SK-N-SH (cell line): ENCODE data around the gene RAB8B. TPM values are rescaled to one million over a fixed set of nuclear protein-coding genes. Genes with fewer than 3 reads are reported as not detected.

Experiments
- CTCF ChIA-PET: fragments of 300-600, 350-600 bp; formaldehyde crosslinking; extraction: SDS; loops from one replicate; lab custom pipeline; 2021; lab: Yijun Ruan, JAX
- POLR2A ChIA-PET: fragments of 350-600 bp; sonication (Branson Sonifier 250); formaldehyde crosslinking; extraction: SDS; loops from one replicate; lab custom pipeline; 2020; ENCODE audit warnings: antibody characterized with exemption, inconsistent platforms; lab: Yijun Ruan, JAX
- DNase-seq: peaks from one replicate; pipeline ENCODE4 v3.0.0; 2012
- H2AFZ ChIP-seq: fragments of 200-600 bp; sonication (generic); 2 replicates; pipeline ENCODE4 v1.8.1; 2016; ENCODE audit warnings: antibody characterized with exemption, mild to moderate bottlenecking, low read depth
- H3F3A ChIP-seq: fragments of 200-600 bp; sonication (generic); replicated peaks from 2 replicates; pipeline ENCODE3; 2016; ENCODE audit warnings: antibody characterized with exemption, mild to moderate bottlenecking; ENCODE audit not compliant: insufficient read depth
- H3K27ac ChIP-seq, 2 experiments: fragments of 200-500 bp in 1 of 2; fragments of 200-600 bp in 1 of 2; sonication (Bioruptor generic) in 1 of 2; sonication (generic), shearing (Covaris generic) in 1 of 2; 2 replicates each; pipeline versions ENCODE4 v1.5.1 to v1.6.1; 2014 to 2016; ENCODE audit warnings: low read depth in 2 of 2, inconsistent platforms in 1 of 2, low read length in 1 of 2, mild to moderate bottlenecking in 1 of 2, mixed read lengths in 1 of 2
- H3K27me3 ChIP-seq: fragments of 200-600 bp; sonication (generic), shearing (Covaris generic); 2 replicates; pipeline ENCODE4 v1.6.1; 2016; ENCODE audit warnings: mixed run types; ENCODE audit not compliant: insufficient read depth
- H3K36me3 ChIP-seq, 2 experiments: fragments of 200-500 bp in 1 of 2; fragments of 200-600 bp in 1 of 2; sonication (Bioruptor generic) in 1 of 2; sonication (generic) in 1 of 2; replicated peaks in 1 of 2; 2 replicates each; pipeline versions ENCODE3 to v1.5.1; 2014 to 2016; ENCODE audit warnings: low read length in 1 of 2, mild to moderate bottlenecking in 1 of 2; ENCODE audit not compliant: insufficient read depth in 2 of 2, control insufficient read depth in 1 of 2
- H3K4me1 ChIP-seq, 2 experiments: fragments of 200-500 bp in 1 of 2; fragments of 200-600 bp in 1 of 2; sonication (Bioruptor generic) in 1 of 2; sonication (generic), shearing (Covaris generic) in 1 of 2; 2 replicates each; pipeline versions ENCODE4 v1.5.1 to v1.6.1; 2014 to 2016; ENCODE audit warnings: low read depth in 1 of 2, low read length in 1 of 2, mixed run types in 1 of 2; ENCODE audit not compliant: insufficient read depth in 2 of 2, control insufficient read depth in 1 of 2
- H3K4me2 ChIP-seq: fragments of 200-600 bp; sonication (generic), shearing (Covaris generic); 2 replicates; pipeline ENCODE4 v1.6.1; 2017; ENCODE audit warnings: mixed run types
- H3K4me3 ChIP-seq, 2 experiments: fragments of 200-500 bp in 1 of 2; fragments of 200-600 bp in 1 of 2; sonication (Bioruptor generic) in 1 of 2; sonication (generic), shearing (Covaris generic) in 1 of 2; 2 replicates each; pipeline versions ENCODE4 v1.5.1 to v1.8.1; 2014 to 2016; ENCODE audit warnings: low read depth in 2 of 2, inconsistent platforms in 1 of 2, low read length in 1 of 2, mild to moderate bottlenecking in 1 of 2, mixed read lengths in 1 of 2, moderate library complexity in 1 of 2
- H3K79me2 ChIP-seq: fragments of 200-600 bp; sonication (generic); 2 replicates; pipeline ENCODE4 v1.8.1; 2017; ENCODE audit warnings: mild to moderate bottlenecking; ENCODE audit not compliant: insufficient read depth
- H3K9ac ChIP-seq: fragments of 200-600 bp; sonication (generic); 2 replicates; pipeline ENCODE4 v1.6.1; 2017; ENCODE audit warnings: mixed run types
- H3K9me2 ChIP-seq: fragments of 200-600 bp; sonication (generic); 2 replicates; pipeline ENCODE4 v1.6.1; 2017; ENCODE audit warnings: mixed run types
- H3K9me3 ChIP-seq: fragments of 200-600 bp; sonication (generic); 2 replicates; pipeline ENCODE4 v1.6.1; 2017; ENCODE audit warnings: mixed run types, mild to moderate bottlenecking, moderate library complexity
- H4K20me1 ChIP-seq: fragments of 200-600 bp; sonication (generic); 2 replicates; pipeline ENCODE4 v1.6.1; 2017; ENCODE audit warnings: mild to moderate bottlenecking, mixed run types; ENCODE audit not compliant: insufficient read depth
- CHD2 ChIP-seq: fragments of 150-350 bp; IDR thresholded peaks from 2 replicates; pipeline ENCODE4 v1.6.1; 2018; ENCODE audit warnings: low read length; ENCODE audit not compliant: partially characterized antibody
- ELF1 ChIP-seq: IDR thresholded peaks from 2 replicates; pipeline ENCODE4 v1.4.0; 2012
- EZH2phosphoT487 ChIP-seq: fragments of 200-600 bp; sonication (generic); IDR thresholded peaks from 2 replicates; pipeline ENCODE4 v1.6.1; 2017; ENCODE audit warnings: low read depth, mixed run types, mild to moderate bottlenecking, antibody characterized with exemption, moderate library complexity, borderline replicate concordance
- FOXJ3 ChIP-seq: sonication (generic); formaldehyde crosslinking; IDR thresholded peaks from 2 replicates; pipeline ENCODE4 v1.5.1; 2020; ENCODE audit warnings: mild to moderate bottlenecking, missing genetic modification reagents
- FOXM1 ChIP-seq: IDR thresholded peaks from 2 replicates; pipeline ENCODE4 v1.4.0; 2012; ENCODE audit warnings: low read depth, mild to moderate bottlenecking
- GABPA ChIP-seq: IDR thresholded peaks from 2 replicates; pipeline ENCODE4 v1.4.0; 2012; ENCODE audit warnings: low read depth, mild to moderate bottlenecking
- GATA2 ChIP-seq: sonication (generic); formaldehyde crosslinking; IDR thresholded peaks from 2 replicates; pipeline ENCODE4 v1.5.0; 2020; ENCODE audit warnings: mild to moderate bottlenecking, missing genetic modification reagents
- JUND ChIP-seq: IDR thresholded peaks from 2 replicates; pipeline ENCODE4 v1.4.0; 2012
- MEF2A ChIP-seq: IDR thresholded peaks from 2 replicates; pipeline ENCODE4 v1.4.0; 2012; ENCODE audit warnings: low read depth, borderline replicate concordance
- MXI1 ChIP-seq: IDR thresholded peaks from 2 replicates; pipeline ENCODE4 v1.6.1; 2012; ENCODE audit warnings: mild to moderate bottlenecking, low read depth, low read length, improper control_type of control experiment
- NFIC ChIP-seq: IDR thresholded peaks from 2 replicates; pipeline ENCODE4 v1.4.0; 2012; ENCODE audit warnings: borderline replicate concordance
- NRF1 ChIP-seq: IDR thresholded peaks from 2 replicates; pipeline ENCODE4 v1.6.1; 2012; ENCODE audit warnings: low read depth, mild to moderate bottlenecking, low read length
- POLR2AphosphoS5 ChIP-seq: IDR thresholded peaks from 2 replicates; pipeline ENCODE4 v1.6.1; 2012; ENCODE audit warnings: low read depth, low read length
- RAD21 ChIP-seq: IDR thresholded peaks from 2 replicates; pipeline ENCODE4 v1.6.1; 2012; ENCODE audit warnings: mild to moderate bottlenecking, low read length
- RCOR1 ChIP-seq: fragments of 150-350 bp; IDR thresholded peaks from 2 replicates; pipeline ENCODE4 v1.6.1; 2017; ENCODE audit warnings: antibody characterized with exemption, low read length
- RFX5 ChIP-seq: IDR thresholded peaks from 2 replicates; pipeline ENCODE4 v1.6.1; 2012; ENCODE audit warnings: mild to moderate bottlenecking, improper control_type of control experiment, low read length
- RXRA ChIP-seq: IDR thresholded peaks from 2 replicates; pipeline ENCODE4 v1.4.0; 2012; ENCODE audit warnings: low read depth, mild to moderate bottlenecking, borderline replicate concordance
- SIN3A ChIP-seq: IDR thresholded peaks from 2 replicates; pipeline ENCODE4 v1.6.1; 2012; ENCODE audit warnings: low read depth, mild to moderate bottlenecking, low read length, moderate library complexity, borderline replicate concordance
- SMC3 ChIP-seq: IDR thresholded peaks from 2 replicates; pipeline ENCODE4 v1.6.1; 2012; ENCODE audit warnings: low read depth, low read length, improper control_type of control experiment
- TAF1 ChIP-seq: IDR thresholded peaks from 2 replicates; pipeline ENCODE4 v1.6.1; 2012; ENCODE audit warnings: low read depth, mild to moderate bottlenecking, low read length, moderate library complexity, borderline replicate concordance
- TEAD4 ChIP-seq: IDR thresholded peaks from 2 replicates; pipeline ENCODE4 v1.4.0; 2012; ENCODE audit warnings: mild to moderate bottlenecking, borderline replicate concordance; ENCODE audit not compliant: insufficient read depth
- YY1 ChIP-seq: IDR thresholded peaks from 2 replicates; pipeline ENCODE4 v1.4.0; 2012; ENCODE audit warnings: low read depth, mild to moderate bottlenecking
- WGBS: methylation state at CpG from one replicate; pipeline ENCODE4 v1.1.6; 2017; ENCODE audit warnings: low lambda C conversion rate; 5-methylcytosine and 5-hydroxymethylcytosine counted together
- polyA plus RNA-seq, 3 experiments: library from polyadenylated mRNA; depleted of rRNA; stranded (reverse); fragments of >200 nt; gene quantifications; 2 replicates each; pipeline ENCODE4 v1.2.3, GENCODE V29; 2012
- TF ChIP-seq, protein P1 (sequence below): IDR thresholded peaks from 2 replicates; pipeline ENCODE4 v1.4.0; 2012; ENCODE audit warnings: low read depth, borderline replicate concordance
- TF ChIP-seq, protein P2 (sequence below): fragments of 200-600 bp; sonication (generic); IDR thresholded peaks from 2 replicates; pipeline ENCODE4 v1.6.1; 2017; ENCODE audit warnings: antibody characterized with exemption, mild to moderate bottlenecking, moderate library complexity
- TF ChIP-seq, protein P3 (sequence below): IDR thresholded peaks from 2 replicates; pipeline ENCODE4 v1.6.1; 2012; ENCODE audit warnings: mild to moderate bottlenecking, low read depth, low read length, moderate library complexity
- TF ChIP-seq, protein P4 (sequence below): IDR thresholded peaks from 2 replicates; pipeline ENCODE4 v1.4.0; 2012; ENCODE audit warnings: low read depth, borderline replicate concordance
- TF ChIP-seq, protein P5 (sequence below): IDR thresholded peaks from 2 replicates; pipeline ENCODE4 v1.4.0; 2012; ENCODE audit warnings: low read depth

RAB8B gene
- polyA plus RNA-seq, 1 of the 3 experiments (the other 2 are of a cell fraction), result 5.4 TPM

DNA sequence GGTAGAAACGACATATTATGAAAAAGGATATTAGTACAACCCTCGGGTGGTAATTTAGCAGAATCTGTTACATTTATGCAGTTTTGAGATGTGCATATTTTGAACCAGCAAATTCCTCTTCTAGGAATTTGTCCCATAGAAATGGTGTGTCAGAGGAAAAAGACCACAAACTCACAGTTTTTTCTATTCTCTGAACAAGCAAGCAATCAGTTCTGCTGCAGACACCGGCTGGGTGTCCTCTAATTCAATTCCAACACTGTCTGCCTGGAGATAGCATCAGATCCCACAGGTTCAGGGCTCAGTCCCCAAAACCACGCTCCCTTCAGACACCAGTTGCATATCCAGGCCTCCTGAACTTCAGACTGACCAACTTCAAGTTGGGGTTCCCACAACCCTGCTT lies 124.4 kb downstream of the RAB8B start:
- POLR2A ChIA-PET, result no interaction called here
- Histone ChIP-seq H3K27ac (no peak overlapping the region), H3K4me2 (no peak overlapping the region), H3K9ac (no peak overlapping the region), H4K20me1 (no peaks in the 10 kb centered on the region), H3K79me2 (no peaks in the 10 kb centered on the region), H3K9me2 (no peaks in the 10 kb centered on the region), H3K27me3 (no peaks in the 10 kb centered on the region), H3K4me1 (peaks cover 0 to 11% of the 10 kb centered on the region in 2 experiments; a peak in 3 of 4 replicates), H3K4me3 (no peak overlapping the region; a peak in 1 of 4 replicates), H3F3A (peaks cover 6% of the 10 kb centered on the region), H3K9me3 (no peaks in the 10 kb centered on the region), H3K36me3 (no peaks in the 10 kb centered on the region), H2AFZ (no peak overlapping the region)
- CTCF ChIA-PET, result interaction anchor here (0.7 to 3.3 kb wide), 4 partner anchors 13 to 153 kb away, joined by 3 to 17 read pairs (median 4); no protein-coding TSS in a partner anchor
- WGBS, result 52% methylated on average over 4 of the region's 4 CpGs
- peak; percentile 66 for DNase-seq
- TF ChIP-seq, protein P1, sequence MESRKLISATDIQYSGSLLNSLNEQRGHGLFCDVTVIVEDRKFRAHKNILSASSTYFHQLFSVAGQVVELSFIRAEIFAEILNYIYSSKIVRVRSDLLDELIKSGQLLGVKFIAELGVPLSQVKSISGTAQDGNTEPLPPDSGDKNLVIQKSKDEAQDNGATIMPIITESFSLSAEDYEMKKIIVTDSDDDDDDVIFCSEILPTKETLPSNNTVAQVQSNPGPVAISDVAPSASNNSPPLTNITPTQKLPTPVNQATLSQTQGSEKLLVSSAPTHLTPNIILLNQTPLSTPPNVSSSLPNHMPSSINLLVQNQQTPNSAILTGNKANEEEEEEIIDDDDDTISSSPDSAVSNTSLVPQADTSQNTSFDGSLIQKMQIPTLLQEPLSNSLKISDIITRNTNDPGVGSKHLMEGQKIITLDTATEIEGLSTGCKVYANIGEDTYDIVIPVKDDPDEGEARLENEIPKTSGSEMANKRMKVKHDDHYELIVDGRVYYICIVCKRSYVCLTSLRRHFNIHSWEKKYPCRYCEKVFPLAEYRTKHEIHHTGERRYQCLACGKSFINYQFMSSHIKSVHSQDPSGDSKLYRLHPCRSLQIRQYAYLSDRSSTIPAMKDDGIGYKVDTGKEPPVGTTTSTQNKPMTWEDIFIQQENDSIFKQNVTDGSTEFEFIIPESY, result no peak
- TF ChIP-seq RCOR1, result peak; percentile 99
- no peak for TF ChIP-seq SMC3
- no peak for TF ChIP-seq TAF1
- TF ChIP-seq SIN3A, result no peak
- no peak for TF ChIP-seq TEAD4
- TF ChIP-seq FOXM1, result no peak
- TF ChIP-seq, protein P2, sequence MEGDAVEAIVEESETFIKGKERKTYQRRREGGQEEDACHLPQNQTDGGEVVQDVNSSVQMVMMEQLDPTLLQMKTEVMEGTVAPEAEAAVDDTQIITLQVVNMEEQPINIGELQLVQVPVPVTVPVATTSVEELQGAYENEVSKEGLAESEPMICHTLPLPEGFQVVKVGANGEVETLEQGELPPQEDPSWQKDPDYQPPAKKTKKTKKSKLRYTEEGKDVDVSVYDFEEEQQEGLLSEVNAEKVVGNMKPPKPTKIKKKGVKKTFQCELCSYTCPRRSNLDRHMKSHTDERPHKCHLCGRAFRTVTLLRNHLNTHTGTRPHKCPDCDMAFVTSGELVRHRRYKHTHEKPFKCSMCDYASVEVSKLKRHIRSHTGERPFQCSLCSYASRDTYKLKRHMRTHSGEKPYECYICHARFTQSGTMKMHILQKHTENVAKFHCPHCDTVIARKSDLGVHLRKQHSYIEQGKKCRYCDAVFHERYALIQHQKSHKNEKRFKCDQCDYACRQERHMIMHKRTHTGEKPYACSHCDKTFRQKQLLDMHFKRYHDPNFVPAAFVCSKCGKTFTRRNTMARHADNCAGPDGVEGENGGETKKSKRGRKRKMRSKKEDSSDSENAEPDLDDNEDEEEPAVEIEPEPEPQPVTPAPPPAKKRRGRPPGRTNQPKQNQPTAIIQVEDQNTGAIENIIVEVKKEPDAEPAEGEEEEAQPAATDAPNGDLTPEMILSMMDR, result no peak
- TF ChIP-seq, protein P3, sequence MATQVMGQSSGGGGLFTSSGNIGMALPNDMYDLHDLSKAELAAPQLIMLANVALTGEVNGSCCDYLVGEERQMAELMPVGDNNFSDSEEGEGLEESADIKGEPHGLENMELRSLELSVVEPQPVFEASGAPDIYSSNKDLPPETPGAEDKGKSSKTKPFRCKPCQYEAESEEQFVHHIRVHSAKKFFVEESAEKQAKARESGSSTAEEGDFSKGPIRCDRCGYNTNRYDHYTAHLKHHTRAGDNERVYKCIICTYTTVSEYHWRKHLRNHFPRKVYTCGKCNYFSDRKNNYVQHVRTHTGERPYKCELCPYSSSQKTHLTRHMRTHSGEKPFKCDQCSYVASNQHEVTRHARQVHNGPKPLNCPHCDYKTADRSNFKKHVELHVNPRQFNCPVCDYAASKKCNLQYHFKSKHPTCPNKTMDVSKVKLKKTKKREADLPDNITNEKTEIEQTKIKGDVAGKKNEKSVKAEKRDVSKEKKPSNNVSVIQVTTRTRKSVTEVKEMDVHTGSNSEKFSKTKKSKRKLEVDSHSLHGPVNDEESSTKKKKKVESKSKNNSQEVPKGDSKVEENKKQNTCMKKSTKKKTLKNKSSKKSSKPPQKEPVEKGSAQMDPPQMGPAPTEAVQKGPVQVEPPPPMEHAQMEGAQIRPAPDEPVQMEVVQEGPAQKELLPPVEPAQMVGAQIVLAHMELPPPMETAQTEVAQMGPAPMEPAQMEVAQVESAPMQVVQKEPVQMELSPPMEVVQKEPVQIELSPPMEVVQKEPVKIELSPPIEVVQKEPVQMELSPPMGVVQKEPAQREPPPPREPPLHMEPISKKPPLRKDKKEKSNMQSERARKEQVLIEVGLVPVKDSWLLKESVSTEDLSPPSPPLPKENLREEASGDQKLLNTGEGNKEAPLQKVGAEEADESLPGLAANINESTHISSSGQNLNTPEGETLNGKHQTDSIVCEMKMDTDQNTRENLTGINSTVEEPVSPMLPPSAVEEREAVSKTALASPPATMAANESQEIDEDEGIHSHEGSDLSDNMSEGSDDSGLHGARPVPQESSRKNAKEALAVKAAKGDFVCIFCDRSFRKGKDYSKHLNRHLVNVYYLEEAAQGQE, result no peak
- no peak for TF ChIP-seq RXRA
- peak; percentile 40; the same call in 1 of the 2 replicates for TF ChIP-seq MXI1
- TF ChIP-seq, protein P4, sequence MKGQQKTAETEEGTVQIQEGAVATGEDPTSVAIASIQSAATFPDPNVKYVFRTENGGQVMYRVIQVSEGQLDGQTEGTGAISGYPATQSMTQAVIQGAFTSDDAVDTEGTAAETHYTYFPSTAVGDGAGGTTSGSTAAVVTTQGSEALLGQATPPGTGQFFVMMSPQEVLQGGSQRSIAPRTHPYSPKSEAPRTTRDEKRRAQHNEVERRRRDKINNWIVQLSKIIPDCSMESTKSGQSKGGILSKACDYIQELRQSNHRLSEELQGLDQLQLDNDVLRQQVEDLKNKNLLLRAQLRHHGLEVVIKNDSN, result no peak
- no peak for TF ChIP-seq NFIC
- TF ChIP-seq NRF1, result no peak
- no peak for TF ChIP-seq YY1
- peak; percentile 65; the same call in 1 of the 2 replicates for TF ChIP-seq RFX5
- TF ChIP-seq GABPA, result no peak
- no peak for TF ChIP-seq FOXJ3
- TF ChIP-seq ELF1, result no peak
- TF ChIP-seq, protein P5, sequence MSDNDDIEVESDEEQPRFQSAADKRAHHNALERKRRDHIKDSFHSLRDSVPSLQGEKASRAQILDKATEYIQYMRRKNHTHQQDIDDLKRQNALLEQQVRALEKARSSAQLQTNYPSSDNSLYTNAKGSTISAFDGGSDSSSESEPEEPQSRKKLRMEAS, result no peak
- TF ChIP-seq MEF2A, result no peak
- TF ChIP-seq RAD21, result peak; percentile 43
- peak; percentile 96 for TF ChIP-seq GATA2 (CRISPR knock-in tag)
- no peak for TF ChIP-seq EZH2phosphoT487
- no peak for TF ChIP-seq POLR2AphosphoS5
- TF ChIP-seq CHD2, result peak; percentile 73
- no peak for TF ChIP-seq JUND
